NCI-H524 (cell line): Measurements from ENCODE around the gene GPX2.

Source experiments
- DNase-seq, 2 experiments: peaks; one replicate each; lab custom pipeline; 2025; lab: John Stamatoyannopoulos, UW

The GPX2 gene

GRCh38 chr14:64960762-64961276 is 18.3 kb upstream of the GPX2 start:
- peak in 1 of 2 experiments; percentile 31 for DNase-seq

GRCh38 chr14:64958743-64959142 is 16.2 kb upstream of the GPX2 start:
- no peak for DNase-seq

GRCh38 chr14:64958201-64958600 is 15.7 kb upstream of the GPX2 start:
- no peak for DNase-seq

- DNase-seq = no peak
Observed at GRCh38 chr14:64956697-64957406, 14.3 kb upstream of the GPX2 start.

- DNase-seq = no peak
Observed at GRCh38 chr14:64955297-64955696, 12.8 kb upstream of the GPX2 start.

DNA sequence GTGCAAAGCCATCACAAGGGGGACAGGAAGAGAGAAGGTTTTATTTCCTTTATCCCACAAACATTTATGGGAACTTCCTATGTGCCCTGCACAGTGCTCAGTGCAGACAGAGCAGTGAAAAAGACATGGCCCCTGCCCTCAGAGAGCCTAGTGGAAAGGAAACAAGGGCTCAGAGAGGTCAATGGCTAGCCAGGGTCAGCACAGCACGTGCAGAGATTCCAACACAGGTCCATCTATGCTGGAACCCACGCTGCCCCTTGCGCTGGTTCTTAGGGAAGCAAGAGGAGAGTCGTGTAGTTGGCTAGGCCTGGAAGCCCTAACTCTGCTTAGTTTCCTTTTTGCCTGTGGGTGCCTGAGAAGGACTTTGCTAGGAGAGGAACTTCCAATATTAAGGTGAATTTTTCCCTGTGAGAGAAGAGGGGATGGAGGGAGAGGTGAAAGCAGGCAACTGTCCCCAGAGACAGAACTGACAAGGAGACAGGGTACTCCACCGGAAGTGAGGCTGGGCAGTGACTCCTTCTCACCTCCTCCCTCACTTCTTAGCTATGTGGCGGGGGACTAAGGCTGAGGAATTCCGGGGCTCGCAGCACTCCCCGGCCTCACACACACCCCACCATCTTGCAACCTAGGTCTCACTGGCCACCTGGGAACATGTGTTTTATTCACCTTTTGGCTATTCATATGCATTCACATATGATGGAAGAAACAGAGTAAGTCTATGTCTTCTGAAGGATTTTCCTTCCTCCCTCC is 12.1 kb upstream of the GPX2 start:
- no peak for DNase-seq

DNA sequence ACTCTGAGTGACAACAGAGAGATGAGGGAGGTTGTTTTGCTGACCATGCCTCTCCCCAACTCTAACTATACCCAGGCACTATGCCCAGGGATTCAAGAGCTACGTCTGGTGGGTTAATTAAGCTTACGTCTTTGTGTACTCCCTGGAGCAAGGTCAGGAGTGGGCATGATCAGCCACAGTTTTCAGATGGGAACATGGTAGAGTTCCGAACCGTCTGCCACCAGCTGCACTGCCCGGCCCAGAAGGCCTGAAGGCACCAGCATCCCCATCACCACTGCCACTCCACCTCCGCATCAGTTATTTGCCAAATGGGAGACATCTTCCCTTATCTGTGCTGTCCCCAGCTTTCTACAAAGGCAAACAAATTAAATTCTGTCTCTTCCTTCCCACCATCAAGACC is 11.1 kb upstream of the GPX2 start:
- DNase-seq = no peak

DNA sequence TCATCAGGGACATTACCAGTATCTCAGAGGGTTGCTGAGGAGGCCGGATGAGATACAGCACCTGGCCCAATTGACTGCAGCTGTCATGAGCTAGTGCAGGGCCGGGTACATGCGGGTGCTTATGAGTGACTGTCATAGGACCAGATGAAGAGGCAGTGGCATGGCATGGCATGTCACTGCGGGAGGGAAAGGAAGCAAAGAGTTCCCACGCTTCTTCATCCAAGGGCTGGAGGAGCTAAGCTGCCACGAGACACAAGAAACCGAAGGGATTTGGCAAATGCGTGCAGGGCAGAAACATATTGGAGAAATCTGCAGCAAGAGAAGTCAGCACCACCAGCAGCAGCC is 10.7 kb upstream of the GPX2 start:
- DNase-seq = no peak

DNA sequence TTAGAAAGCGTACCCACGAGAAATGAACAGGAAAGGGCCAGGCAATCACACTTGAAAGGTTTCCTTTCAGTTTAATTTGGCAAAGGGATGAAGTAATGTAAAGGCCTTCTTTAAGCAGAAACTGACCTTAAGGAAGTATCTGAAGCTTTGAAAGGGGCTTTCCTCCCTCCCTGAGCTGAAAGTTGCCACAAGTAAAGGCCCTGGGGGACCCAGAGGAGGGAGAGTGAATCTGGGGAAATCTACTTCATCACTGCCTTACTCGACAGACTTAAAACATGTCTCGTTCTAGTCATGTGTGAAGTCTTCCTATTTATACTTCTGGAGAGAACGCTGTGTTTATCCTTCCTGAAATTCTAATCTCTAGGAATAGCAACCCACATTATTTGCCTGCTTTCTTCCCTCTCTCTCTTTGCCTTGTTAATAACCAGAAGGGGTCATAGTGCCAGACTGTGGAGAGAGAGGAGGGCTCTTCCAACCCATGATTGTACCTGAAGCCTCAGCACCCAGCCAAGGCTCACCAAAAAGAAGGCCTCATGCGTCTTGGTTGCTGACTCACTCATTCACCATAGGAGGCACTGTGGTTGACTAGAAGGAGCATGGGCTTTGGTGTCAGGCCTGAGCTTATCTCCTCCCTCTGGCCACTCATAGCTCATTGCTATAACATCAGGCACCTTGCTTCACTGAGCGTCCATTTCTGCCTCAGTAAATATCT is 10.2 kb upstream of the GPX2 start:
- no peak for DNase-seq

DNA sequence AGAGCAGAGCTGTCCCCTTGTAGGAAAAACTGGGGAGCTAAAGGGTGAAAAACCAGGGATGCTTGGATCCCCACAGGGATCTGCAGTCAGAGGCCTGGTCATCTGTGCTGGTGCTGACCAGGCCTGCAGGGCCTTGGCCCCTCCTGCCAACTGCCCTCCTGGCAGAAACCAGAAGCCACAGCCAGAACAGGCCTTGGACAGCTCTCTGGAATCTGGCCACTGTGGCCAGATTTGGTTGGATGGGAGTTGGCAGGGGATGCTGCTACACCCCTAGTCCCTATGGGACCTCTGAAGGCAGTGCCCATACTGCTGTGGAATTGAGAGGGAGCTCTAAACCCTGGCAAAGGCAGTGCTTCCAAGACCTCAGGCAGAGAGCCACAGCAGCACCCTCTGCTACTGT is 9.2 kb upstream of the GPX2 start:
- no peak for DNase-seq

GRCh38 chr14:64951291-64951690 is 8.7 kb upstream of the GPX2 start:
- DNase-seq = no peak

GRCh38 chr14:64950889-64951288 is 8.3 kb upstream of the GPX2 start:
- no peak for DNase-seq

GRCh38 chr14:64948612-64949210 is 6.2 kb upstream of the GPX2 start:
- no peak for DNase-seq

GRCh38 chr14:64947710-64948611 is 5.4 kb upstream of the GPX2 start:
- no peak for DNase-seq

- no peak for DNase-seq
Observed at GRCh38 chr14:64946310-64947045, 3.9 kb upstream of the GPX2 start.

DNA sequence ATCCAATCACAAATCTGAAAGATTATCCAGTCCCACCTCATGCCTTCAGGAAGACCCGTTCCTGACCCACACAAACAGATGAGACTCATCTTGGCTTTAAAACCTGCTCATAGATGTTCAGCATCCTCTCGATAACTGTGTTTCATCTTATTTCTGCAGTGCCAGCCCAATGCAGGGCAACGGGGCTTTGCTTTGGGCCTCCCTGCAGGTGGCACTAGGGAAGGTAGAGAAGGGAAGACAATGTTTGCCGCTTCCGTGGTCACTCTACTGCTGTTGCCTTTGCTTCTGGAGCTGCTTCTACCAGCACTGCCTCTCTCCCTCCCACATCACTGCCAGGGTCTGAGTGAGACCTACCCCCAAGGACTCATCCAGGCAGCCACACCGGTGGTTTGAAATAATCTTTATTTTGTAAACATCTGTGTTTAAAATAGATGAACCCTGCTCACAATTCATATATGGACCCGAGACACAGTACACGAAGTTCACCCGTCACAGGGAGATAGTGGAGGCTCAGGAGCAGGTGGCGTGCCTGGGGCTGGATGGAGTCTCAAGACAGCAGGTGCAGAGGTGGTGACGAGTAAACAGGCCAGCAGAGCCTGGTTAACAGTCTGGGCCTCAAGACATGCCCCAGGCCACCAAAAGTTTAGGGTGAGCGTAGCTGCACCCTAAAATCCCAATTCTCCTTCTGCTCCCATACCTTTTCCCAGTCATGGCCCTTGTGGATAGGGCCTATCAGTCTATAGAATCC is 3.1 kb upstream of the GPX2 start:
- no peak for DNase-seq

GRCh38 chr14:64944861-64945260 is 2.3 kb upstream of the GPX2 start:
- DNase-seq = no peak

DNA sequence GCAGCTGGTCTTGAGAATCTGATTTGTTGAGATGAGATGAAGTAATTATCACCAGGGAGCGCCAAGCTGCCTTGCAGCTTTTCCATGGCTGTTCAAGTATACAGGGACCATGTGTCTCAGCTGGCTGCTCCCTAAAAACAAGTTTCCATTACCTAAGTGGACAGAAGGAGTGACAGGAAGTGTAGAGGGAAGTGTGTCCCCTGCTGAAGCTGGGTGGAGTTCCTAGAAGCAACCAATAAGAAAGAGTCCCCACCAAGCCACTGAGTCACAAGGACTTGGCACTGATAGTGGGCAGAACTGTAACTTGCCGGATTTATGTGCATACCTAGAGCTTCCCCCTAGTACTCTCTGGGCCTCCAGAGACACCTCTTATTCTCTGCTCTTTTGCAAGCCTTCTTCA is 1.5 kb upstream of the GPX2 start:
- peak in 1 of 2 experiments; percentile 34 for DNase-seq

- no peak for DNase-seq
Observed at GRCh38 chr14:64943556-64943955, 1.0 kb upstream of the GPX2 start.

GRCh38 chr14:64940336-64940910 is 2.1 kb downstream of the GPX2 start:
- DNase-seq = no peak
